ENCODE results near the gene PTPRN2. TPM values are rescaled to one million over a fixed set of nuclear protein-coding genes. Genes with fewer than 3 reads are reported as not detected.
A peak's percentile ranks its signal among the peaks of the same experiment; 100 is the strongest.
"Not testable (repeated sequence)": the region's sequence is repeated elsewhere in the genome, so short reads cannot be mapped to it uniquely, and the experiment has no call there.

The PTPRN2 gene
- total RNA-seq, 8 experiments from 2014 or later, result 0.10 to 19.7 (median 10.8) TPM; not detected in 1

DNA sequence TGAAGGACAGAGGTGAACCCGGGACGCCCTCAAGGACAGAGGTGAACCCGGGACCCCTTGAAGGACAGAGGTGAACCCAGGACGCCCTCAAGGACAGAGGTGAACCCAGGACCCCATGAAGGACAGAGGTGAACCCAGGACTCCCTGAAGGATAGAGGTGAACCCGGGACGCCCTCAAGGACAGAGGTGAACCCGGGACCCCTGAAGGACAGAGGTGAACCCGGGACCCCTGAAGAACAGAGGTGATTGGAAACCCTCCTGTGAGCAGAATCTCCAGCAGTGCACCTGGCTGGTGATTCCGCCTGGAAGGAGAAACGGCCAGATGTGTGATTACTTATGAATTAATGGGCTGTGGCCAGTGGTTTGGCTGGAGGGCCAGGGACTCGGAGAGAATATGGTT is 272.3 kb downstream of the PTPRN2 start:
- no peaks in the 10 kb centered on the region for H3K4me1 ChIP-seq (replicated peaks in 1 of 2)
- H3K4me3 ChIP-seq, result no peak overlapping the region
- in situ Hi-C loops (cut with MboI; ENCODE audit: low pct_unique_long_range_greater_than_20kb in 2 of 9, low sequenced_read_pairs in 9 of 9, unreplicated experiment in 9 of 9), result no loop called here
- no peak overlapping the region for H3K27ac ChIP-seq
- ATAC-seq (replicated peaks in 6 of 8), result no peak
- WGBS, 10 experiments, result 0 to 100% (median 50%) methylated on average over 1 to 4 of the region's 11 CpGs; no CpG with 5 or more reads in 5 of the 10 experiments

DNA sequence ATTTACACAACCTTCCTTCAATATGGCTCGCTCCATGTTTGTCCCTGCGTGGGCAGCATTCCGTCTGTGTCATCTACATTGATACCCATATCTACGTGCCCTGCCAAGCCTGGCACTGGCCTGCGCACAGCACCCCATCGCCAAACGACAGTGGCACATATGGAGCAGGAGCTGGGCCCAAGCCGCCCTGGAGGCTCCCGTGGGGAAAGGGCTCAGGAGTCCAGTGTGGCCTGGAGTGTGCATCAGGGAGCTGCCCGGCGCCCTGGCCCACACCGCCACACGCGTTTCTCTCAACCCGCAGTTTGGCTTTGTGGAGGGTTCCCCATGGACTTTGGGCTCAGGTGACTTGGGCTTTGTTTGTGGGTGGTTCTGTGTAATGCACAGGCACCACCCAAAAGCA is 273.2 kb downstream of the PTPRN2 start:
- in situ Hi-C loops (cut with MboI; ENCODE audit: low pct_unique_long_range_greater_than_20kb in 2 of 9, low sequenced_read_pairs in 9 of 9, unreplicated experiment in 9 of 9), result no loop called here
- Histone ChIP-seq H3K27ac (no peak overlapping the region), H3K4me1 (replicated peaks in 1 of 2) (no peaks in the 10 kb centered on the region), H3K4me3 (no peak overlapping the region)
- ATAC-seq (replicated peaks in 6 of 8), result no peak
- 20 to 96% (median 61%) methylated on average over 2 to 12 of the region's 15 CpGs; no CpG with 5 or more reads in 5 of the 10 experiments for WGBS, 10 experiments

GRCh38 chr7:158313931-158314330 is 273.7 kb downstream of the PTPRN2 start:
- WGBS, 10 experiments, result 20 to 100% (median 51%) methylated on average over 1 to 8 of the region's 10 CpGs; no CpG with 5 or more reads in 2 of the 10 experiments
- Histone ChIP-seq H3K27ac (no peak overlapping the region), H3K4me1 (replicated peaks in 1 of 2) (no peaks in the 10 kb centered on the region), H3K4me3 (no peak overlapping the region)
- no peak for ATAC-seq (replicated peaks in 6 of 8)
- in situ Hi-C loops (cut with MboI; ENCODE audit: low pct_unique_long_range_greater_than_20kb in 2 of 9, low sequenced_read_pairs in 9 of 9, unreplicated experiment in 9 of 9), result no loop called here

- ATAC-seq (replicated peaks in 6 of 8), result no peak
- in situ Hi-C loops (cut with MboI; ENCODE audit: low pct_unique_long_range_greater_than_20kb in 2 of 9, low sequenced_read_pairs in 9 of 9, unreplicated experiment in 9 of 9), result no loop called here
- no peak overlapping the region for H3K27ac ChIP-seq
- WGBS, 10 experiments, result 20 to 100% (median 83%) methylated on average over 1 to 8 of the region's 10 CpGs; no CpG with 5 or more reads in 2 of the 10 experiments
- no peak overlapping the region for H3K4me3 ChIP-seq
- no peaks in the 10 kb centered on the region for H3K4me1 ChIP-seq (replicated peaks in 1 of 2)
These were observed 274.8 kb downstream of the PTPRN2 start for GRCh38 chr7:158312789-158313188.

DNA sequence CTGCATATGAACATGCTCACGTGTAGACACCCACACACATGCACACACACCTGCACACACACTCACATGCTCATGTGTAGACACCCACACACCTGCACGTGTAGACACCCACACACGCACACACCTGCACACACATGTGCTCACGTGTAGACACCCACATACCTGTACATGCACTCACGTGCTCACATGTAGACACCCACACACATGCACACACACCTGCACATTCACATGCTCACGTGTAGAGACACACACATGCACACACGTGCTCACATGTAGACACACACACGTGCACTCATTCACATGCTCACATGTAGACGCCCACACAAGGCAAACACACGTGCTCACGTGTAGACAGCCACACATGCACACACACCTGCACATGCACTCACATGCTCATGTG is 275.8 kb downstream of the PTPRN2 start:
- Histone ChIP-seq H3K27ac (no peak overlapping the region), H3K4me3 (no peak overlapping the region), H3K4me1 (replicated peaks in 1 of 2) (no peaks in the 10 kb centered on the region)
- in situ Hi-C loops (cut with MboI; ENCODE audit: low pct_unique_long_range_greater_than_20kb in 2 of 9, low sequenced_read_pairs in 9 of 9, unreplicated experiment in 9 of 9), result no loop called here
- 0 to 100% (median 77%) methylated on average over 1 to 5 of the region's 11 CpGs; no CpG with 5 or more reads in 7 of the 10 experiments for WGBS, 10 experiments
- no peak for ATAC-seq (replicated peaks in 6 of 8)

DNA sequence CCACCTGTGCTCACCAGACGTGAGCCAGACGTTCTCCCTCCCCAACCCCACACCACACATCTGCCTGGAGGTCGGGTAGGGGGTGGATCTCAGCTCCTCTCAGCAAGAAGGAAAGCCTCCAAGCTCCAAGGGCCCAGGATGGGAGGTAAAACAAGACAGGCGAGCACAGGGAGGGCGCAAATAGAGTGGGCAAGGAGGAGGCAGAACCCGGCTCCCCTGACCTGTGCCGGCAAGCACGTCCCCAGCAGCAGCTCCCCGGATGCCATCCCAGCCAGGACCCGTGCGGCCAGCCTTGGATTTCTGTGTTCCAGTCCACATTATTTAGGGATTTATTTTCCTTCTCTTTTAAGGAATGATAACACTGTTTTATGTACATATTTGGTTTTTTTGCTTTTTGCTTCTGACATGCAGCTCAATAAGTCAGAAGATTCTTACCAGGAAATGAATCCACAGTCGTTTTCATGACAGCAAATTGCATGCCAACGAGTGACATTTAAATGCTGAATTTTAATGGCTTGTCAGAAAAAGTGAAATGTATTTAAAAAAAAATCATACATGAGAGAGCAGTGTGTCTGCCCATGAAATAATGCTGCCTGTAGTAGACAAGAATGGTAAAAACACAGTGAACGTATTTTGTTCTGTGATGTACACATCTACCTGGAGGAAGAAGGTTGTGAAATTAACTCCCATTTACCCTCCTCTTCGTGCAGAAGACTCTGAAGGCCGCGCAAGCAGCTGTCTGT is 276.5 kb downstream of the PTPRN2 start:
- no peaks in the 10 kb centered on the region for H3K4me1 ChIP-seq (replicated peaks in 1 of 2)
- no peak for ATAC-seq (replicated peaks in 6 of 8)
- WGBS, 10 experiments, result 8 to 89% (median 46%) methylated on average over 2 to 11 of the region's 17 CpGs
- no peak overlapping the region for H3K27ac ChIP-seq
- in situ Hi-C loops (cut with MboI; ENCODE audit: low pct_unique_long_range_greater_than_20kb in 2 of 9, low sequenced_read_pairs in 9 of 9, unreplicated experiment in 9 of 9), result no loop called here
- no peak overlapping the region for H3K4me3 ChIP-seq

DNA sequence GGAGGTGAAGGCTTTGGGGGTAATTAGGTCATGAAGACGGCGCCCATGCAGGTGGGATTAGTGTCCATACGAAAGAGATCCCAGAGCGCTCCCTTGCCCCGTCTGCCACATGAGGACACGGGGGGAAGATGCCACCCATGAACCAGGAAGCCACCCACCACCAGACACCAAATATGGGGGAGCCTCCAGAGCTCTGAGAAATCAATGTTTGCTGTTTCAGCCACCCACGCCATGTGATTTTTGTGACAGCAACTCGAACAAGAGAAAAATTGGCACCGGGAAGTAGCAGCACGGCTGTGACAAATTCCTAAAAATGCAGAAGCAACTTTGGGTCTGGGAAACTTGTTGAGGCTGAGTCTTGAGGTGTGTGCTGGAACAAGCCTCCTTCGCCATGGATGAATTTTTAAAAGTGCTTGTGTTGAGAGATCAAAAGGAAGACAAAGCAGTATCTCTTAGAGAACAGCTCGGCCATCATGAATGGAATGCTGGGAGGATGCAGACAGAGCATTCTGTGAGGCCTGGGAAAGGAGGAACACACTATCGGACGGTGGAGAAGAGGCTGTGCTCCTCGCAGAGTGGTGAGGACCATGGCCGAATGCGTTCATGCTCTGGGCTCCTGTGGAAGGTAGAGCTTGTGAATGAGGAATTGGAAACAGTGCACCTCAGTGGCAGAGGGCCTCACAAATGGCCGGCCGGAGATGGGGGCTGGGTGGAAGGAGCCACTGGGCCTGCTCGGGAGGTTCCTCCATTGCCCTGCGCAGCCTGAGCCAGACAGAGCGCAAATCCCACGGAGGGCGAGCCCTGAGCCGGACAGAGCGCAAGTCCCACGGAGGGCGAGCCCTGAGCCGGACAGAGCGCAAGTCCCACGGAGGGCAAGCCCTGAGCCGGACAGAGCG is 277.5 kb downstream of the PTPRN2 start:
- Histone ChIP-seq H3K4me3 (no peak overlapping the region), H3K27ac (no peak overlapping the region), H3K4me1 (replicated peaks in 1 of 2) (no peaks in the 10 kb centered on the region)
- in situ Hi-C loops (cut with MboI; ENCODE audit: low pct_unique_long_range_greater_than_20kb in 2 of 9, low sequenced_read_pairs in 9 of 9, unreplicated experiment in 9 of 9), result no loop called here
- 49 to 87% (median 75%) methylated on average over 1 to 13 of the region's 33 CpGs; no CpG with 5 or more reads in 1 of the 10 experiments for WGBS, 10 experiments
- no peak for ATAC-seq (replicated peaks in 6 of 8)

DNA sequence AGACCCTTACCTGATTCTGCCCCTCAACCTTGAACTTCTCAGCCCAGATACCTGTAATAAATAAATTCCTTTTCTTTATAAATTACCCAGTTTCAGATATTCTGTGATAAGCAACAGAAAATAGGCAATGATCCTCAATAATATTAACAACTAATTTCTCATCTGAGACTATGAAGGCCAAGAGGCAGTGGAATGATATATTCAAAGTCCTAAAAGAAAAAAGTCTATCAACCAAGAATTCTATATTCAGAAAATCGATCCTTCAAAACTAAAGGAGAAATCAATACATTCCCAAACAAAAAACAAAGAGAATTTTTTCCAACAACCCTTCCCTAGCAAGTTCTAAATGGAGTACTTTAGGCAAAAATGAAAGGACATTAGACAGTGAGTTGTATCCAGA is 279.6 kb downstream of the PTPRN2 start:
- no peak for ATAC-seq (replicated peaks in 6 of 8)
- Histone ChIP-seq H3K4me3 (no peak overlapping the region), H3K27ac (no peak overlapping the region), H3K4me1 (replicated peaks in 1 of 2) (no peaks in the 10 kb centered on the region)
- 0 to 67% (median 0%) methylated on average over 1 of the region's 1 CpG; no CpG with 5 or more reads in 2 of the 10 experiments for WGBS, 10 experiments
- in situ Hi-C loops (cut with MboI; ENCODE audit: low pct_unique_long_range_greater_than_20kb in 2 of 9, low sequenced_read_pairs in 9 of 9, unreplicated experiment in 9 of 9), result no loop called here

GRCh38 chr7:158304072-158304471 is 283.6 kb downstream of the PTPRN2 start:
- H3K4me1 ChIP-seq (replicated peaks in 1 of 2); H3K4me3 ChIP-seq; ATAC-seq (replicated peaks in 6 of 8); H3K27ac ChIP-seq; in situ Hi-C loops (cut with MboI; ENCODE audit: low pct_unique_long_range_greater_than_20kb in 2 of 9, low sequenced_read_pairs in 9 of 9, unreplicated experiment in 9 of 9): not testable (repeated sequence)
- WGBS, 10 experiments, result 0 to 83% (median 38%) methylated on average over 1 to 5 of the region's 6 CpGs; no CpG with 5 or more reads in 1 of the 10 experiments

DNA sequence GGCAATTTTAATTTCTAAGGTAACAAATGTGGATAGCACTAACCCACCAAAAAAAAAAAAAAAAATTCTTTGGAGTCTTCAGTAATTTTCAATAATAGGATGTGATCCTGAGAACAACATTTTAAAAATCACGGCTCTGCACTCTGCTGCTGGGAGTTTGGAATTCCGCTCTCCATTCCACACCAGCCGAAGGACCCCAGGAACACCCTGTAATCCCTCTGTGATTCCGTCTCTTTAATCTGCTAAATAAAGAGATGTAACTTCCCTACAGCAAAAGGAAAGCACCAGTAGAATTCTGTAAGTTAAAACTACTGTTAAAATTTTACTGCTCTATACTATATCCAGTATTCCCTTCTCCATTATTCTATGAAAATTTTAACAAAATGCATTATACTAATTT is 284.5 kb downstream of the PTPRN2 start:
- Histone ChIP-seq H3K4me1 (replicated peaks in 1 of 2) (no peaks in the 10 kb centered on the region), H3K27ac (no peak overlapping the region), H3K4me3 (no peak overlapping the region)
- 0 to 100% (median 47%) methylated on average over 3 to 4 of the region's 4 CpGs; no CpG with 5 or more reads in 1 of the 10 experiments for WGBS, 10 experiments
- in situ Hi-C loops (cut with MboI; ENCODE audit: low pct_unique_long_range_greater_than_20kb in 2 of 9, low sequenced_read_pairs in 9 of 9, unreplicated experiment in 9 of 9), result no loop called here
- no peak for ATAC-seq (replicated peaks in 6 of 8)

GRCh38 chr7:158302274-158303070 is 285.2 kb downstream of the PTPRN2 start:
- Histone ChIP-seq H3K4me1 (replicated peaks in 1 of 2) (no peaks in the 10 kb centered on the region), H3K27ac (no peak overlapping the region), H3K4me3 (no peak overlapping the region)
- 0 to 95% (median 64%) methylated on average over 1 to 11 of the region's 14 CpGs; no CpG with 5 or more reads in 1 of the 10 experiments for WGBS, 10 experiments
- in situ Hi-C loops (cut with MboI; ENCODE audit: low pct_unique_long_range_greater_than_20kb in 2 of 9, low sequenced_read_pairs in 9 of 9, unreplicated experiment in 9 of 9), result no loop called here
- no peak for ATAC-seq (replicated peaks in 6 of 8)

- no peaks in the 10 kb centered on the region for H3K4me1 ChIP-seq (replicated peaks in 1 of 2)
- H3K4me3 ChIP-seq, result no peak overlapping the region
- H3K27ac ChIP-seq, result no peak overlapping the region
- 0 to 82% (median 40%) methylated on average over 2 to 10 of the region's 10 CpGs; no CpG with 5 or more reads in 1 of the 10 experiments for WGBS, 10 experiments
- ATAC-seq (replicated peaks in 6 of 8), result peak in 6 of 8 experiments; percentile 33 to 87 (median 54)
- in situ Hi-C loops (cut with MboI; ENCODE audit: low pct_unique_long_range_greater_than_20kb in 2 of 9, low sequenced_read_pairs in 9 of 9, unreplicated experiment in 9 of 9), result no loop called here
These were observed 286.4 kb downstream of the PTPRN2 start for GRCh38 chr7:158301207-158301606.
